ENCODE measurements around the gene CDKN2A.

CDKN2A gene

GRCh38 chr9:22009506-22009867 is 15.3 kb upstream of the CDKN2A start:
- TF ChIP-seq CTCF (IDR thresholded peaks at IDR 0.05; ENCODE audit: insufficient read depth, low read length, missing control alignments): peak; percentile 22
- DNase-seq (ENCODE audit: low read depth, low spot score): no peak
- peak overlapping the region; percentile 48 for H3K4me3 ChIP-seq (ENCODE audit: low read depth, low read length)
- CTCF ChIA-PET: interaction anchor here (0.7 to 5.6 kb wide), 53 partner anchors 9 to 690 kb away, joined by 3 to 248 read pairs (median 7); partner anchors contain the start of genes CDKN2A and CDKN2B-AS1
- POLR2A ChIA-PET: interaction anchor here (0.7 to 2.1 kb wide), 18 partner anchors 15 to 234 kb away, joined by 3 to 17 read pairs (median 6); partner anchors contain the start of genes CDKN2A, CDKN2B-AS1 and MTAP

- H3K4me3 ChIP-seq (ENCODE audit: low read depth, low read length): peak within 1 kb of the TSS; percentile 81
Measured at GRCh38 chr9:22008717-22009505, 14.7 kb upstream of the CDKN2A start, which contains the start of gene CDKN2B. TSS of gene CDKN2B (minus strand) at chr9:22009305. CDS start at chr9:22008953, 352 bp downstream.

GRCh38 chr9:22008384-22008716 is 14.2 kb upstream of the CDKN2A start:
- no peak for DNase-seq (ENCODE audit: low read depth, low spot score)
- ChIA-PET CTCF (interaction anchor here (0.6 to 5.6 kb wide), 80 partner anchors 8 to 688 kb away, joined by 3 to 248 read pairs (median 5); partner anchors contain the start of genes CDKN2A and CDKN2B-AS1), POLR2A (interaction anchor here (1.0 to 2.1 kb wide), 12 partner anchors 11 to 236 kb away, joined by 3 to 17 read pairs (median 7); partner anchors contain the start of genes CDKN2A and CDKN2B-AS1)
- H3K4me3 ChIP-seq (ENCODE audit: low read depth, low read length): peak overlapping the region; percentile 81
- no peak for TF ChIP-seq CTCF (IDR thresholded peaks at IDR 0.05; ENCODE audit: insufficient read depth, low read length, missing control alignments)

More at GRCh38 chr9:22008717-22009505, 14.7 kb upstream of the CDKN2A start, which contains the start of gene CDKN2B:
- POLR2A ChIA-PET: interaction anchor here (0.6 to 2.1 kb wide), 22 partner anchors 11 to 235 kb away, joined by 3 to 17 read pairs (median 4); partner anchors contain the start of genes CDKN2A, CDKN2B-AS1 and MTAP
- peak; percentile 84 for TF ChIP-seq CTCF (IDR thresholded peaks at IDR 0.05; ENCODE audit: insufficient read depth, low read length, missing control alignments)
- peak; percentile 72 for DNase-seq (ENCODE audit: low read depth, low spot score)
- CTCF ChIA-PET: interaction anchor here (0.6 to 5.6 kb wide), 79 partner anchors 8 to 689 kb away, joined by 3 to 248 read pairs (median 5); partner anchors contain the start of genes CDKN2A and CDKN2B-AS1

- no peak for TF ChIP-seq CTCF (IDR thresholded peaks at IDR 0.05; ENCODE audit: insufficient read depth, low read length, missing control alignments)
- no peak for DNase-seq (ENCODE audit: low read depth, low spot score)
- ChIA-PET POLR2A (interaction anchor here (0.6 kb wide), 1 partner anchor 35 kb away, joined by 5 read pairs; no protein-coding TSS in a partner anchor), CTCF (interaction anchor here (3.5 to 5.6 kb wide), 5 partner anchors 12 to 234 kb away, joined by 67 to 248 read pairs (median 106); partner anchors contain the start of genes CDKN2A and CDKN2B-AS1)
- peak overlapping the region; percentile 54 for H3K4me3 ChIP-seq (ENCODE audit: low read depth, low read length)
Measured at GRCh38 chr9:22005702-22006606, 11.8 kb upstream of the CDKN2A start.

- peak overlapping the region; percentile 54 for H3K4me3 ChIP-seq (ENCODE audit: low read depth, low read length)
- POLR2A ChIA-PET: no interaction called here
- DNase-seq (ENCODE audit: low read depth, low spot score): no peak
- TF ChIP-seq CTCF (IDR thresholded peaks at IDR 0.05; ENCODE audit: insufficient read depth, low read length, missing control alignments): peak; percentile 15
- CTCF ChIA-PET: no interaction called here
Measured at GRCh38 chr9:22005021-22005701, 11.0 kb upstream of the CDKN2A start.
